Lower leg skin (tissue), 4 donors: ENCODE results near the gene ANKRD33B. TPM values are rescaled to one million over a fixed set of nuclear protein-coding genes. Genes with fewer than 3 reads are reported as not detected.
"Not testable (repeated sequence)": the region's sequence is repeated elsewhere in the genome, so short reads cannot be mapped to it uniquely, and the experiment has no call there.

Source experiments
- DNase-seq, 2 donors: peaks; one replicate each; pipeline ENCODE4 v3.0.0-alpha.2; 2019; ENCODE audit warnings: low spot score in 2 of 2
- H3K4me3 ChIP-seq: fragments of 200-600 bp; sonication (generic); 2 replicates; pipeline ENCODE4 v1.5.1; 2017; ENCODE audit warnings: mild to moderate bottlenecking, low read depth; ENCODE audit not compliant: poor library complexity, severe bottlenecking
- POLR2A ChIP-seq, 2 donors: fragments of 450-650 bp; IDR thresholded peaks; one replicate each; pipeline ENCODE4 v1.6.1; 2016 to 2017; ENCODE audit warnings: antibody characterized with exemption in 2 of 2, mild to moderate bottlenecking in 1 of 2, moderate library complexity in 1 of 2
- WGBS, 2 donors: methylation state at CpG; one replicate each; pipeline ENCODE4 v1.1.5; 2018; 5-methylcytosine and 5-hydroxymethylcytosine counted together
- intact Hi-C: fragments of 100-400 bp; cut with DNase I; formaldehyde crosslinking; loops from one replicate; pipeline ENCODE4 v1.15.0; 2023; ENCODE audit warnings: low total_unique reads
- total RNA-seq, 4 donors: library from RNA; depleted of rRNA; stranded (reverse); fragments of >200 nt; gene quantifications; one replicate each; pipeline ENCODE4 v1.1.0, GENCODE V29; 2016
- TF ChIP-seq, protein P1 (sequence below), 3 donors: fragments of 450-650 bp; IDR thresholded peaks; one replicate each; pipeline ENCODE4 v1.5.1; 2016; ENCODE audit warnings: antibody characterized with exemption in 3 of 3, mild to moderate bottlenecking in 3 of 3, moderate library complexity in 2 of 3

ANKRD33B gene
- total RNA-seq, 4 donors from 2014 or later = 12.6 to 35.4 (median 17.6) TPM

DNA sequence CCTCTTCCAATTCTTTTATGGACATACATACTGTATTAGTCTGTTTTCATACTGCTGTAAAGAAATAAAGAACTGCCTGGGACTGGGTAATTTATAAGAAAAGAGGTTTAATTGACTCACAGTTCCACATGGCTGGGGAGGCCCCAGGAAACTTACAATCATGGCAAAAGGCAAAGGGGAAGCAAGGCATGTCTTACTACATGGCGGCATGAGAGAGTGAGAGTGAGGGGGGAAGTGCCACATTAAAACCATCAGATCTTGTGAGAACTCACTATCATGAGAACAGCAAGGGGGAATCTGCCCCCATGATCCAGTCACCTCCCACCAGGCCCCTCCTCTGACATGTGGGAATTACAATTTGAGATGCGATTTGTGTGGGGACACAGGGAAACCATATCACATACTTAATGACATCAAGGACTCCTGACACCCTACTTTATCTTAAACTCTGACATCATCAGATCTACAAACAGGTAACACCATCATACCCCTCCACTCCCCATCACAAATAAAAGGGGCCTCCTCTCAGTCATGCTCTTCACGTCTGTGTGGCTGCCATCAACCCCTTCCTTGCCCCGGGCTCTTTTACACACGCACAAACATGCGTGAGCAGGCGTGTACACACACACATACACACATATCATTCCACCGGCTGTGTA lies 9.7 kb downstream of the ANKRD33B start:
- no peak overlapping the region for H3K4me3 ChIP-seq
- WGBS, 2 donors = 87 to 91% methylated on average over 8 of the region's 8 CpGs
- TF ChIP-seq POLR2A (IDR thresholded peaks at IDR 0.05) = no peak
- TF ChIP-seq, protein P1, sequence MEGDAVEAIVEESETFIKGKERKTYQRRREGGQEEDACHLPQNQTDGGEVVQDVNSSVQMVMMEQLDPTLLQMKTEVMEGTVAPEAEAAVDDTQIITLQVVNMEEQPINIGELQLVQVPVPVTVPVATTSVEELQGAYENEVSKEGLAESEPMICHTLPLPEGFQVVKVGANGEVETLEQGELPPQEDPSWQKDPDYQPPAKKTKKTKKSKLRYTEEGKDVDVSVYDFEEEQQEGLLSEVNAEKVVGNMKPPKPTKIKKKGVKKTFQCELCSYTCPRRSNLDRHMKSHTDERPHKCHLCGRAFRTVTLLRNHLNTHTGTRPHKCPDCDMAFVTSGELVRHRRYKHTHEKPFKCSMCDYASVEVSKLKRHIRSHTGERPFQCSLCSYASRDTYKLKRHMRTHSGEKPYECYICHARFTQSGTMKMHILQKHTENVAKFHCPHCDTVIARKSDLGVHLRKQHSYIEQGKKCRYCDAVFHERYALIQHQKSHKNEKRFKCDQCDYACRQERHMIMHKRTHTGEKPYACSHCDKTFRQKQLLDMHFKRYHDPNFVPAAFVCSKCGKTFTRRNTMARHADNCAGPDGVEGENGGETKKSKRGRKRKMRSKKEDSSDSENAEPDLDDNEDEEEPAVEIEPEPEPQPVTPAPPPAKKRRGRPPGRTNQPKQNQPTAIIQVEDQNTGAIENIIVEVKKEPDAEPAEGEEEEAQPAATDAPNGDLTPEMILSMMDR (IDR thresholded peaks at IDR 0.05) = no peak

DNA sequence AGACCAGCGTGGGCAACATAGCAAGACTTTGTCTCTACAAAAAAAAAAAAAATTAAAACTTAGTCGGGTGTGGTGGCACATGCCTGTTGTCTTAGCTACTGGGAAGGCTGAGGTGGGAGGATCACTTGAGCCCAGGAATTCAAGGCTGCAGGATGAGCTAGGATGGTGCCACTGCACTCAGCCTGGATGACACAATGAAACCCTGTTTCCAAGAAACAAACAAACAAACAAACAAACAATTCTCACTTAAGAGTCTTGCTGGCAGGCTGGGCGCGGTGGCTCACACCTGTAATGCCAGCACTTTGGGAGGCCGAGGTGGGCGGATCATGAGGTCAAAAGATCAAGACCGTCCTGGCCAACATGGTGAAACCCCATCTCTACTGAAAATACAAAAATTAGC lies 11.0 kb downstream of the ANKRD33B start:
- intact Hi-C loops = not testable (repeated sequence)

More for the DNA sequence above, 9.7 kb downstream of the ANKRD33B start:
- intact Hi-C loops = no loop called here
- DNase-seq = peak in 1 of 2 donors; percentile 12

DNA sequence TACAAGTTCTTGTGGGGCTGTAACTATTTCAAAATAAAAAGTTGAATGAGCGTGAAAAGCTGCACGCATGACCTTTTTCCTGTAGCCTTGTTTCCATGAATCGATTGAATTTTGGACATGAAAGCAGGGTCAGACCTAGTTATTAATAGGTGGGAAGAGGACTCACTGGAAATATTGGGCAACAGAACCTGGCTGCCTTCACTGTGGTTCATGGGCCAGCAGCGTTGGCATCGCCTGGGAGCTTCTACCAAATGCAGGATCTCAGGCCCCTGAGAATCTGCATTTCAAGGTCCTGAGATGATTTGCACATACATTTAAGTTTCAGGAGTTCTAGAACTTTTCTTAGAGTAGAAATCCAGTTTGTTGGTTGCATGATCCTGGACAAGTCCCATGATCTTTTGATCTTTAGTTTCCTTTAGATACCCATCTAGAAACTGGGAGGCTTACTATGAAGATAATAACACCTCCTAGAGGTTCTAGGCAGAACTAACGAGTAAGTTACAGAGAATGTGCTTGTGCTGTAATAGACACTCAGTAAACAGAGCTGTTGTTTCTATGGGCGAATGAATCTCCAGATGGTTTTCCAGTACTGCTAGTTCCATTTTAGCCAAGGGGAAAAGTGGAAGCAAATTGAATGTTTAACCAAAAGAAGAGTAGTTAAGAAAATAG lies 12.4 kb downstream of the ANKRD33B start:
- TF ChIP-seq, protein P1 (IDR thresholded peaks at IDR 0.05) = no peak
- no peak for TF ChIP-seq POLR2A (IDR thresholded peaks at IDR 0.05)
- no peak for DNase-seq
- WGBS, 2 donors = 94 to 96% methylated on average over 7 of the region's 7 CpGs
- intact Hi-C loops = no loop called here
- no peak overlapping the region for H3K4me3 ChIP-seq

More for the DNA sequence above, 11.0 kb downstream of the ANKRD33B start:
- not testable (repeated sequence) for DNase-seq, H3K4me3 ChIP-seq
- WGBS, 2 donors = 85 to 100% methylated on average over 3 to 7 of the region's 7 CpGs

DNA sequence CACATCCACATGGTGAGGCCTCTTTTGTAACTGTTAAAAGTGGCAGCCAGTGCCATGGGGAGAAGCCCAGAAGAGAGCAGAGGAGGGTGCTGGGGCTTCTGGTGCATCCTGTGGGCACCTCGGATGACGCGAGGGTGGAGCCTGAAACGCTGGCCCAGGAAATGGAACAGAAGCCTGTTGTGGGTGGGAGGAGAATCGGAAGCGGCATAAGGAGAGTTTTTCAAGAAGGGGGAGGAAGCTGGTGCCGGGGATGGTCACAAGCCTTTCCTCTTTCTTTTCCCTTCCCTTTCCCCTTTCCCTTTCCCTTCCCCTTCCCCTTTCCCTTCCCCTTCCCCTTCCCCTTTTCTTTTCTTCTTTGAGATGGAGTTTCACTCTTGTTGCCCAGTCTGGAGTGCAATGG lies 12.9 kb downstream of the ANKRD33B start:
- DNase-seq = peak in 1 of 2 donors; percentile 20
- WGBS, 2 donors = 74 to 86% methylated on average over 7 of the region's 7 CpGs
- TF ChIP-seq POLR2A (IDR thresholded peaks at IDR 0.05) = no peak
- no peak overlapping the region for H3K4me3 ChIP-seq
- intact Hi-C loops = no loop called here

DNA sequence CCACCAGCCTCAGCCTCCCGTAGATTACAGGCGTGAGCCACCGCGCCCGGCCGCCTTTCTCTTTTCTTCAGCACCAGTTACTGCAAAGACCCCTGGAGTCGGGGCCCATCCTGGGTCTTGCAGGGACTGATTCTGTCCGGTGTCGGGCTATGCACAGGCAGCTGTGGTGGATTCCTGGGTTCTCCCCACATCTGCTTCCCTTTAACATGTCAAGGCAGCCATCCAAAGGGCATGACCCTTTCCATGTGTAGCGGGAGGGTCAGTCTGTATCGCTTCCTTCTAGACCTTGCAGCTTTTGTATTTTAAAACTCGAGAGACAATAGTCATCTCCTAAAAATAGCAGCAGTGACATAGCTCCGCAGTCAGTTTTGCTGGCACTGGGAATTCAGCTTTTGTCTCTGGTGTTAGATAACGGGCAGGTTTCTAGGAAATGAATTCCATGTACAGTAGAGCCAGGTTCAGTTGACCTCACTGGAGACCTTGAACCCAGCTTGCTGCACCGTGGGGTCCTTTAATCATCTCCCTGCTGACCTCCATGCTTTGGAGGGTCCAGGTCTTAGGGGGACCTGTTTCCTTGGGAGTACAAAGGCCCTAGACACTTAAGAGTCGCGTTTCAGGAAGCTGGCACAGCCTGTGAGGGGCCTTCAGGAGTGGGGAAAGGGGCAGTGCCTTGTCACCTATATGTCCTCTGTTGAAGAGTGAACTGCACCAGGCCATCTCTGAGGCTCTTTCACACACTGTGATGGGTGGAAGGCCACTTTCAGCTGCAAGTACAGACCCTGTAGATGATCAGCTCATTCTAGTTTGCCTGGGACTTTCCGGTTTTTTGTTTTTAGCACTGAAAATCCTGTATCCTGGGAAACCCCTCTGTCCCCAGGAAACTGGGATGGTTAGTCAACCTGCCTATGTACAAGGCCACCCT lies 13.8 kb downstream of the ANKRD33B start:
- intact Hi-C loops = no loop called here
- peak in 1 of 2 donors; percentile 83 for DNase-seq
- TF ChIP-seq, protein P1 (IDR thresholded peaks at IDR 0.05) = no peak
- TF ChIP-seq POLR2A (IDR thresholded peaks at IDR 0.05) = no peak
- no peak overlapping the region for H3K4me3 ChIP-seq
- WGBS, 2 donors = 53 to 58% methylated on average over 18 of the region's 18 CpGs

DNA sequence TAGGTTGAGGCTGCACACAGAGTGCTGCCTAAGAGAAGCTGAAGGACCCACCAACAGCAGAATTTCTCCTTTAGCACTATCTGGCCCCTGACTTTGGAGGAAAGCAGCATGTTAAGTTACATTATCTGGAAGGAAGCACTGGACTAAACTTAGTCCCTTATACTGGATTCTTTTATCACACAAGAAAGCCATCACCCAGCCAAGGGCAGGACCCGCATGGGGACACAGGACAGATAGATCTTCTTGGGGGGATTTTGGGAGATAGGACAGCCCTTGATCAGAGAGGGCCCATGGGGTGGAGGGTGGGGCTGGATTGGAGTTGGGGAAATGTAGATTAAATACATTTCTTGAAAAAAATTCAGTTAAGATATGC lies 14.4 kb downstream of the ANKRD33B start:
- no peak overlapping the region for H3K4me3 ChIP-seq
- intact Hi-C loops = no loop called here
- peak in 1 of 2 donors; percentile 50 for DNase-seq
- 84 to 88% methylated on average over 1 of the region's 1 CpG for WGBS, 2 donors
- no peak for TF ChIP-seq POLR2A (IDR thresholded peaks at IDR 0.05)
- TF ChIP-seq, protein P1 (IDR thresholded peaks at IDR 0.05) = no peak
